Brain microvascular endothelial cell (primary cell): ENCODE measurements around the gene AGBL4.

Source experiments
- DNase-seq: peaks from one replicate; pipeline ENCODE4 v3.0.0-alpha.2; 2020
- H3K27ac ChIP-seq: fragments of 250-450 bp; sonication (Bioruptor Pico); 2 replicates; pipeline ENCODE4 v1.5.1; 2020; ENCODE audit warnings: mild to moderate bottlenecking, moderate library complexity
- H3K27me3 ChIP-seq: fragments of 250-450 bp; sonication (Bioruptor Pico); replicated peaks from 2 replicates; pipeline ENCODE4 v1.5.1; 2020; ENCODE audit warnings: mild to moderate bottlenecking
- H3K36me3 ChIP-seq: fragments of 250-450 bp; sonication (Bioruptor Pico); replicated peaks from 2 replicates; pipeline ENCODE4 v1.5.1; 2020; ENCODE audit warnings: mild to moderate bottlenecking
- H3K4me3 ChIP-seq: 2 replicates; pipeline ENCODE4 v1.5.1; 2011; ENCODE audit warnings: low read depth, mild to moderate bottlenecking, control low read depth, low read length, moderate library complexity
- in situ Hi-C: cut with HindIII; loops from 2 replicates; pipeline ENCODE4 v1.10.0; 2017; ENCODE audit warnings: low sequenced_read_pairs, low pct_ligation_motif_present
- TF ChIP-seq, protein P1 (sequence below): IDR thresholded peaks from 2 replicates; pipeline ENCODE4 v1.5.1; 2011; ENCODE audit warnings: low read depth, mild to moderate bottlenecking, moderate library complexity, low read length, control low read depth, inconsistent platforms; ENCODE audit errors: missing control alignments

Gene AGBL4

DNA sequence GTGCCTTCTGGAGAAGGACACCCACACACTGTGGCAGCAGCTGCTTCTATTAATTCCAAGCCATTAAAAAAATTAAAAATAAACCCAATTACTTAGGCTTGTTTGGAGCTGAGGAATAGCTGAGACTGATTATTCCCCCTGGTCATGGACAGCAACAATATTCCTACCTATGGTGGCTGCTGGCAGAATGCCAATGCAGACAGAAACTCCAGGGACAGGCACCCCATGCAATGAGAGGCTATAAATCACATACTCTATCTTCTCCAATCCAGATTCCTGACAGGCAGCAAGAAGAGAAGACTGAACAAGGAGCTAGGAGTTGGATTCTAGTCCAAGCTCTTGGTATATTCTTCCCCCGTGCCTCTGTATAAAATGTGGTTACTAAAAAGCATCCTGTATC is 971.7 kb downstream of the AGBL4 start:
- no peak for DNase-seq
- H3K4me3 ChIP-seq = no peak overlapping the region
- H3K27me3 ChIP-seq = no peaks in the 10 kb centered on the region
- in situ Hi-C loops = no loop called here
- TF ChIP-seq, protein P1, sequence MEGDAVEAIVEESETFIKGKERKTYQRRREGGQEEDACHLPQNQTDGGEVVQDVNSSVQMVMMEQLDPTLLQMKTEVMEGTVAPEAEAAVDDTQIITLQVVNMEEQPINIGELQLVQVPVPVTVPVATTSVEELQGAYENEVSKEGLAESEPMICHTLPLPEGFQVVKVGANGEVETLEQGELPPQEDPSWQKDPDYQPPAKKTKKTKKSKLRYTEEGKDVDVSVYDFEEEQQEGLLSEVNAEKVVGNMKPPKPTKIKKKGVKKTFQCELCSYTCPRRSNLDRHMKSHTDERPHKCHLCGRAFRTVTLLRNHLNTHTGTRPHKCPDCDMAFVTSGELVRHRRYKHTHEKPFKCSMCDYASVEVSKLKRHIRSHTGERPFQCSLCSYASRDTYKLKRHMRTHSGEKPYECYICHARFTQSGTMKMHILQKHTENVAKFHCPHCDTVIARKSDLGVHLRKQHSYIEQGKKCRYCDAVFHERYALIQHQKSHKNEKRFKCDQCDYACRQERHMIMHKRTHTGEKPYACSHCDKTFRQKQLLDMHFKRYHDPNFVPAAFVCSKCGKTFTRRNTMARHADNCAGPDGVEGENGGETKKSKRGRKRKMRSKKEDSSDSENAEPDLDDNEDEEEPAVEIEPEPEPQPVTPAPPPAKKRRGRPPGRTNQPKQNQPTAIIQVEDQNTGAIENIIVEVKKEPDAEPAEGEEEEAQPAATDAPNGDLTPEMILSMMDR = no peak
- no peaks in the 10 kb centered on the region for H3K36me3 ChIP-seq
- no peak overlapping the region for H3K27ac ChIP-seq

DNA sequence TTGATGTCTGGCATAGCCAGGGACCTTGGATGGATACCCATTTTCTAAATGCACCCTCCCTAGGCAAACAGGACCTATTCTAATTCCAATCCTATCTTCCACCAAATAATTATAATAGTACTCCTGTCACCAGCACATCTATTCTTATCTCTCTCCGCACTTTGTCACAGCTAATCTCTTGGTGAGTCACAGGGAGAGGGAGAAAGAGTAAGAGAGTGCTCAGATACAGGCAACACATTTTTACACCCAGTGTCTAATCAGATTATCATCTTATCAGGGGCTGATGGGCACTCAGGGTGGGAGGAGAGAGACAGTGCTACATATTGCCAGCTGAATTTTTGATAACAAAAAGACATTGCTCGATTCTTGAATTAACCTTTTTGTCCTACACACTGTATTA is 972.1 kb downstream of the AGBL4 start:
- DNase-seq = no peak
- TF ChIP-seq, protein P1 = no peak

DNA sequence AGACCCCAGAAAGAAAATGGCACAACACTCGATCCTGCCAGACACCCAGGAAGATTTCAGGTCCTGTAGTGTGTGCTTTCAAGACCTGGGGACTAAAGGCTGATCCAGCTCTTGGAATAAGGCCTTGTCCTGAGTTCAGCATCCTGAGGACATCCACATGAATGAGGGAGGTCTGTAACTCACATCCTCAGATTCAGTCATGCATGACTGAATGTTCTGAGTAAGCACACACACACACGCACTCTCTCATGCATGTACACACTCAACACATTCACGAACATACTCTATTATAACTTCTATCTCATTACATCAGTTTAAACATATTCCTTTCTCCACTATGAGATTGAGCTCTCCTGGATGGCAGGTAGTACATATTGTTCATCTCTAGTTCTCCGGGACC is 973.7 kb downstream of the AGBL4 start:
- Histone ChIP-seq H3K4me3 (no peak overlapping the region), H3K27ac (no peak overlapping the region), H3K27me3 (no peaks in the 10 kb centered on the region), H3K36me3 (no peaks in the 10 kb centered on the region)
- TF ChIP-seq, protein P1 = no peak
- in situ Hi-C loops = no loop called here
- DNase-seq = no peak

More for the DNA sequence above, 972.1 kb downstream of the AGBL4 start:
- H3K4me3 ChIP-seq = no peak overlapping the region
- H3K27ac ChIP-seq = no peak overlapping the region
- in situ Hi-C loops = no loop called here
- no peaks in the 10 kb centered on the region for H3K27me3 ChIP-seq
- no peaks in the 10 kb centered on the region for H3K36me3 ChIP-seq

DNA sequence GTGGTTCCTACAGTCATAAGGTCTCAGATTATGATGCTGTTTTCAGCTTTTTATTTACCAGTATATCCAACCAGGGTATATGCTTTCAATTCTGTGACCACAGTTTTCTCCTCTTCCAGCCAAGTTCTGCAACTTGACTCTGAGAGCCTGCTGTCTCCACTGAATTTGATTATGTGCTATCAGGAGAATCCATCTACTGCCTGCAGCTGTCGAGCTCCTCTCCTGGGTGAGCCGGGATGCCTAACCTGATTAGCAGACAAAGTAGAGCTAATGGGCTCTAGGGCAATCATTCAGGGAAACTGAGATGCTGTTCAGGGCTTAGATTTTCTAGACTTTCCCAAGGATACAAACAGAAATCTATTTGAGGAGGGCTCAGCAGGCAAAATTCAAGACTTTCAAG is 975.6 kb downstream of the AGBL4 start:
- DNase-seq = no peak
- no peaks in the 10 kb centered on the region for H3K27me3 ChIP-seq
- no peak overlapping the region for H3K27ac ChIP-seq
- TF ChIP-seq, protein P1 = no peak
- no peak overlapping the region for H3K4me3 ChIP-seq
- H3K36me3 ChIP-seq = no peaks in the 10 kb centered on the region
- in situ Hi-C loops = no loop called here

DNA sequence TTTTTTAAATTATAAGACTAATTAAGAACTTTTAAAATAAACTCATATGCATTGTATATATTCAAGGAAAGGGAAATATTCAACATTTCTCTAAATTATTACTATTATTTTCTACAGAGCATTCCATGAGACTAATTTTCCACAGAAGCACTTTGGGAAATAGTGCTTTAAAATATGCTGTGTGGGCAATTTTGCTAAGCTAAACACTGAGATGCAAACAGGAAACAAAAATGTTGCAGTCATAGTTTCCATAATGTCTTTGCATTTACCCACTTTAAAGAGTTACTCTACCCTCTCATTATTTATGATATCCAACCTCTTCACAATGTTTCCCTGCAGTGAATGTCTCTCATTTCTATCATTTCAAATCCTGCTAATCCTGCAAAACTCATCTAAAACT is 977.4 kb downstream of the AGBL4 start:
- no peak for DNase-seq
- TF ChIP-seq, protein P1 = no peak
- Histone ChIP-seq H3K4me3 (no peak overlapping the region), H3K36me3 (no peaks in the 10 kb centered on the region), H3K27me3 (no peaks in the 10 kb centered on the region), H3K27ac (no peak overlapping the region)
- in situ Hi-C loops = no loop called here

DNA sequence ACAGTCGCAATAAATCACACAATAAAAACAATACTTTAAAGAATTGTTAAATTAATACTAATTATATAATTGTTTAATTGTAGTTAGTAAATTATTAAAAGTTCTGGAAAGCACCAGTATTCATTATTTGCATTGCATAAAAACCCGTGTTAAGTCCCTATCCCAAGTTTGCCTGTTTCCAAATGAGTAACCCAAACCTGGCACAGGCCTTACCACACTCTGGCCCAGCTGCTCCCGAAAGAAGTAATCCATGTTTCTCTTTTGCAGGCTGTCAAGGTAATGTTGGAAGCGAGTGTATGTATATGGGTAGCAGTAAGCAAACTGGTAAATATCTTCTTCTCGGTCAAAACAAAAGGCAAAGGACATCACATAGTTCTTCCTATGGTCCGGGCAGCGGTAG is 978.4 kb downstream of the AGBL4 start:
- H3K36me3 ChIP-seq = no peaks in the 10 kb centered on the region
- no peak overlapping the region for H3K27ac ChIP-seq
- TF ChIP-seq, protein P1 = no peak
- in situ Hi-C loops = no loop called here
- DNase-seq = no peak
- H3K27me3 ChIP-seq = no peaks in the 10 kb centered on the region
- no peak overlapping the region for H3K4me3 ChIP-seq
